Stimulated activated CD8-positive, alpha-beta memory T cell treated with anti-CD3 and anti-CD28 coated beads, Interleukin-15, amount 100 ng/mL, for 1 hour (primary cell): ENCODE data around the gene SPNS2.

Experiments
- DNase-seq: peaks from one replicate; pipeline ENCODE4 v3.0.0-alpha.2; 2020; ENCODE audit warnings: low read depth

SPNS2 gene, protein sequence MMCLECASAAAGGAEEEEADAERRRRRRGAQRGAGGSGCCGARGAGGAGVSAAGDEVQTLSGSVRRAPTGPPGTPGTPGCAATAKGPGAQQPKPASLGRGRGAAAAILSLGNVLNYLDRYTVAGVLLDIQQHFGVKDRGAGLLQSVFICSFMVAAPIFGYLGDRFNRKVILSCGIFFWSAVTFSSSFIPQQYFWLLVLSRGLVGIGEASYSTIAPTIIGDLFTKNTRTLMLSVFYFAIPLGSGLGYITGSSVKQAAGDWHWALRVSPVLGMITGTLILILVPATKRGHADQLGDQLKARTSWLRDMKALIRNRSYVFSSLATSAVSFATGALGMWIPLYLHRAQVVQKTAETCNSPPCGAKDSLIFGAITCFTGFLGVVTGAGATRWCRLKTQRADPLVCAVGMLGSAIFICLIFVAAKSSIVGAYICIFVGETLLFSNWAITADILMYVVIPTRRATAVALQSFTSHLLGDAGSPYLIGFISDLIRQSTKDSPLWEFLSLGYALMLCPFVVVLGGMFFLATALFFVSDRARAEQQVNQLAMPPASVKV

GRCh38 chr17:4498461-4499397 is at the start of gene SPNS2:
SPNS2 (plus strand) TSS chr17:4498881; CDS start chr17:4499048, 167 bp downstream.
- no peak for DNase-seq

- no peak for DNase-seq
Measured at GRCh38 chr17:4449736-4450135, 48.9 kb upstream of the SPNS2 start.

DNA sequence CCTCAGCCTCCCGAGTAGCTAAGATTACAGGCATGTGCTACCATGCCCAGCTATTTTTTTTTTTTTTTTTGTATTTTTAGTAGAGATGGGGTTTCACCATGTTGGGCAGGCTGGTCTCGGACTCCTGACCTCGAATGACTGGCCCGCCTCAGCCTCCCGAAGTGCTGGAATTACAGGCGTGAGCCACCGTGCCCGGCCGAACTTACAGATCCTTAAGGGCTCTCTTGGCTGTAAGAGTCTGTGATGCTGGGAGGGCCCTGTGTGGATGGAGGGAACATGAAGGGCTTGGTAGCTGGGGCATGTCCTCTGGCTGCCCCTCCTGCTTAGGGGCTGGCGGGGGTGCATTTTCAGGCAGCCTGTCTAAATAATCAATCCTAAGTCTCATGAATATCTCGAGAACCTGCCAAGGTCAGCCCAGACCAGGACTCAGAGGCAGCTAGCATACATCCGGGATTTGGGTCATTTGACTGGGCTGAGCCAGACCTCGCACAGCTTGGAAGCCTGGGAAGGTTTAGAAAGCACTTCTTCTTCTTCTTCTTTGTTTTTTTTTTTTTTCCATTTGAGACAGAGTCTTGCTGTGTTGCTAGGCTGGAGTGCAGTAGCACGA is 47.9 kb upstream of the SPNS2 start:
- DNase-seq = no peak

DNA sequence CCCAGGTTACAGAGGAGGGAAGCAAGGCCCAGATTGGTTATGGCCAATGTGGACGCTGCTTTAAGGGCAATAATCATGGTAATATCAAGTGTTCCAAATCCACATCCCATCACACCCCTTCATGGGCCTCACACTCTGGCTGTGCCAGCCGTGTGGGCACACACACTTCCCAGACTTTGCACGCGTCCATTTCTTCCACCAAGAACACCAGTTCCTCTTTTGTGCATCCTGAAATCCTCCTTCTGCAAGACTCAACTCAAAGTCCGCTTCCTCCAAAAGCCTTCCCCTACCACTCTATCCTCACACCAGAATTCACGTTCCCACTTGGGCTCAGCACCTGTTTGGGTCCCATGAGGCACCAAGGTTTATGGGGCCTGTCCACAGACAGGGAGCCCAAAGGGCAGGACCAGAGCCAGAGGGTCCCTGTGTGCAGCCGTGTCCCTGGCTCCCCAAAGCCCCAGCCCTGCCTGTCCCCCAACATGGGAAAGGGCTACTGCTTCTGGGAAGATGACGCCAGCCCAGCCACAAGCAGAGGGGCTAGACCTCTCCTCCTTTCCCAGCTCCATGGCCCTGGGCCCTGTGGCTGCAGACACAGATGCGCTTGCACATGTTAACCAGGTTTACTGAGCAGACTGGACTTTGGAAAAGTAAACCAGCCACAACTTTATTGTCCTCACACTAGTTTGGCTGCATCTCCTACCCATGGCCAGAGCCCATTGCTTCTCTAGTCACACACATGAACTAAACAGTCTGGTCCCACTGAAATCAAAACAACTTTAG is 44.7 kb upstream of the SPNS2 start:
- no peak for DNase-seq

GRCh38 chr17:4460661-4461060 is 38.0 kb upstream of the SPNS2 start:
- no peak for DNase-seq

GRCh38 chr17:4463818-4464476 is 34.7 kb upstream of the SPNS2 start:
- no peak for DNase-seq

- no peak for DNase-seq
Measured at GRCh38 chr17:4465786-4466185, 32.9 kb upstream of the SPNS2 start.

- no peak for DNase-seq
Measured at GRCh38 chr17:4467287-4467686, 31.4 kb upstream of the SPNS2 start.

DNA sequence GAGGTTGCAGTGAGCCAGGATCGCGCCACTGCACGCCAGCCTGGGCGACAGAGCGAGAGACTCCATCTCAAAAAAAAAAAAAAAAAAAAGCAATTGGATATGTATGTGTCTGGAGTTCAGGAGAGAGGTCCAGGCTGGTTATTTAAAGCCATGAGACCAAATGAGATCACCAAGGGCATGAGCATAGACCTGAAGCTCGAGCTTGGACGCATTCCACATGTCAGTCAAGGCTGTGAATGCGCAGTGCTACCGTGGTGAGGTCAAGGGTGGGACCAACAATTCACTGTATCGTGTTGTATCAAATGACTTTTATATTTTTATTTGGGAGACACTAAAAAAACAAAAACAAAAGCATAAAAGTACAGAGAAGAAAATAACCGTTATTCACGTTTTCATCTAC is 29.1 kb upstream of the SPNS2 start:
- DNase-seq = no peak

DNA sequence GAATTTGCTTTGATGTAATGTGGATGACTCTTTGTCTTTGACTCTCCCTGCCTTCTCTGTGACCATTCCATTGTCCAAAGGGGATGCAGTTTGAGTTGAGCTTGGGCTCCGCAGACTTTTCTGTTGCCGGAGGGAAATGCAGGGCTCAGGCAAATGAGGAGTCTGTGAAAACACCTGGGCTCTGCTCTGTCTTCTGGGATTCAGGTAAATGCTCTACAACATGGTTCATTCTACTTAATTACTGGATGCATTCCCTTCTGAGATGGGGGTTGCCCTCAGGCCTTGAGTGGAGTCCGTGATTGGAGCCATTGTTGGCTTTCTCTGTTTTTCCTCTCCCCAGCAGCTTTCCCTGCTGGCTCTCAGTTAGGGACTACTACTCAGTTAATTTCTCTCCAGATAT is 26.4 kb upstream of the SPNS2 start:
- DNase-seq = no peak

DNA sequence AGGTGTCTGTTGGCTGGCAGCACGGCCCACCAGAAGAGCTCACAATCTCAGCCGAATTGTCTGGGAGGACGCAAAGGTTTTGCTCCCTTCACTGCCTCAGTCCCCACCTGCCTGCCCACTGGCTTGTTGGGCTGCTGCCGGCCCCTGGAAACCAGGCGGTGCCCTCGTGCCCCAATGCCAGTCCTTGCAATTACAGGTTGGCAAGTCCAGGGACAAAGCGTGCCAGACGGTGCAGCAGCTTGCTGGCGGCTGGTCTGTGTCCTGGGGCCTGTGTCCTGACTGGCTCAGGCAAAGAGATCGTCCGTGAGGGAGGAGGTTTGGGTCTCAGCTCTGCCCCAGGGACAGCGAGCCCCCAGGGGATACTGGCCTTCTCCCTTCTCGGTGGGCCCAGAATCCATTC is 24.6 kb upstream of the SPNS2 start:
- DNase-seq = no peak

DNA sequence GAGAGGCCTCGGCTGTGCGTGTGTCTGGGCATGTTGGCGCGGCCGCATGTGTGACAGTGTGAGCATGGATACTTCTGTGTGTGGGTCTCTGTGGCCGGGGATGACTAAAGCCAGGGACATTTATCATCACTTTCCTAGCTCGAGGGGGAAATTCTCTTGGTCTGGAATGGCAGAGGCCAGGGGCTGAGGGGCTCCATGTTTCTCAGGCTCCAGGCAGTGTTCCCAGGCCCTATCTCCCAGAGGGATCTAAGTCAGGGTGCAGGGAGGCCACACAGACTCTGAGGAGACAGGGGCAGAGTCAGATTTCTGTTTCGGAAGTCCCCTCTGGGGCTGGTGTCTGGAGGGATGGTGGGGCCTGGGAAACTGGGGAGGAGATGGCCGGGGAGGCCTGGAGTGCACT is 23.7 kb upstream of the SPNS2 start:
- DNase-seq = no peak

DNA sequence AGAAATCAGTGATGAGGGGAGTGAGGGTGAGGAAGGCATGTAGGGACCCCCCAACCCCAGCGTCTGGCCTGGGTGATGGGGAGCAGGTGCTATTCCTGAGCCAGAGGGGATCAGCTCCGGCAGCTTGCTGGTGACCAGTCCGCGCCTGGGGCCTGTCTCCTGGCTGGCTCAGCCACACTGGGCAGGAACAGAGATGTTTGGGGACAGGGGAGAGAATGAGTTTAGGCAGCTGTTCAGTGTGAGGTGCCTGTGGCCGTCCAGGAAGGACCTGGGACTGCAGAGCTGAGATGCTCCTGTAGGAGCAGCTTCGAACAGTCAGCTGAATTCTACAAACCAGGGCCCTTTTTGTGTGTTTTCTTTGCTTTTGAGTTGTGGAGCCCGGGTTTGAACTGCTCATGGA is 23.2 kb upstream of the SPNS2 start:
- no peak for DNase-seq

DNA sequence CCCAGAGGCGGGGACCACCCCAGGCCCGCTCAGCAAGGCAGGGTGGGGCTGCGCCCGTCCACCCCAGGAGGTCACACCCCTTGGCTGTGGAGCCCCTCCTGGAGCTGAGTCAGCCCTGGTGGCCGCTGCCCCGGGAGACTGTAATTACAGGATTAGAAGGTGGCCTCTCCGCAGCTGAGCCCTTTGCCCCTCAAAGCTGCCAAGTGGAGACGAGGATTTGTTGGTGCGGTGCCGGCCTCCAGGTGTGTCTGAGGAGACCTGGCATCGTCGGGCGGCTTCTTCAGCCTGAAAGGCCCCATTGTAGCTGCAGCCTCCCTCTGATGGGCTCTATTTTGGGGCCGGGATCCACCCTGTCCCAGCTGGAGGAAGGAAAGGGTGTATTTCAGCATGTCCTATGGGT is 22.7 kb upstream of the SPNS2 start:
- no peak for DNase-seq

DNA sequence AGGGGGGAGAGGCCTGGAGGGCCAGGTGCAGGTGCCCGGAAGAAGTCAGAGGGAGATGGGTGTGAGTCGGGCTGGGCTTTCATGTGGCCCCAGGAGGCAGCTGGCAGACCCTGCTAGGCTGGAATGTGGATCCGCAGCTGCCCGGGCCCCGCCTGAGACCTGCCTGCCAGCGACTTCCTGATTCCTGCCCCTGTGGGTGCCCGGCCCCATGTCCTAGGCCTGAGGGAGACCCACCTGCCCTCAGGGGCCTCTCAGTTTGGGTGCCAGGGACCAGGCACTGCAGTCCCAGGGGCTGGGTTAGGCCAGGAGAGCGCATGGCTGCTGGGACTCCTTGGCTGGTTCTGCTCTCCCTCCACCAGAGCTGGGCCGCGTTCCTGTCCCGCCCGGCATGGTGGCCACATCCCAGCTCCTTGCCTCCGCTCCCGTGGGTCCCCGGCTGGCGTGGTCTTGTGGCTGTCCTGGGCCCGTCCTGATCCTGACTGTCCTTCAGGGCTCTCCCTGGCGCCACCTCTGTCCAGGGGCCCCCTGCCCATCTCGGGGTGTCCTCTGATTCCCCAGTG is 22.1 kb upstream of the SPNS2 start:
- DNase-seq = no peak

- no peak for DNase-seq
Measured at GRCh38 chr17:4477255-4477791, 21.4 kb upstream of the SPNS2 start.

DNA sequence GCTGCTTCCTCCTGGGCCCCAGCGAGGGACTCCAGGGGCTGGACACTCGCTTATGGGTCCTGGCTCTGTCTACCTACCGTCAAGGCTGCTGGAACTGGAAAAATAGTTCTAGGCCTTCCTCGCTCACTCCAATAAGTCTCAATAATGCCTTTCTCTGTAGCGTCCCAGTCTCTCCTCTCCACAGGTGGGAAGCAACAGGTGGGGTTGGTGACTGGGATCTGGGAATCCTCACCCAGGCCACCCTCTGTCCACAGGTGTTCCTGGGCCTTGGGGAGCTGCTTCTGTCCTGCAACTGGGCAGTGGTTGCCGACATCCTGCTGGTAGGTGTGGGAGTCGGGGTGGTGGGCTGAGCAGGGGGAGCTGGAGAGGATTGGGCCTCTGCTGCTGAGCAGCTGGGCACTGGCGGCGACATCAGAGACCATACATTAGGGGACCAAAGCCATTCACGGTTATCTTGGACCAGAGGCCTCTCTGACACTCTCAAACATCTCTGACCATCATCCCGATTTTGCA is 20.3 kb upstream of the SPNS2 start:
- no peak for DNase-seq

- no peak for DNase-seq
Measured at GRCh38 chr17:4479340-4479981, 19.2 kb upstream of the SPNS2 start.

- no peak for DNase-seq
Measured at GRCh38 chr17:4479982-4480751, 18.5 kb upstream of the SPNS2 start.
